K562 (cell line): ENCODE data around the gene ITGA2B.

ENCODE experiments used
- NR0B1 ChIP-seq: fragments of 450-650 bp; IDR thresholded peaks from one replicate; pipeline ENCODE4 v1.6.1; 2018; ENCODE audit warnings: mild to moderate bottlenecking, moderate library complexity; ENCODE audit not compliant: partially characterized antibody
- NR3C1 ChIP-seq: sonication (generic); formaldehyde crosslinking; IDR thresholded peaks from 2 replicates; pipeline ENCODE4 v1.8.1; 2022; ENCODE audit warnings: missing genetic modification reagents

- TF ChIP-seq NR0B1 (no peak), NR3C1 (CRISPR knock-in tag) (no peak)
These were observed 3.3 kb downstream of the ITGA2B start for GRCh38 chr17:44386182-44386525.
